IMR-90 (cell line): ENCODE measurements around the gene FNIP2.

ENCODE experiments used
- BHLHE40 ChIP-seq: fragments of 150-350 bp; IDR thresholded peaks from 2 replicates; pipeline ENCODE4 v1.6.1; 2016; ENCODE audit warnings: mild to moderate bottlenecking, low read depth, low read length
- CEBPB ChIP-seq: IDR thresholded peaks from 2 replicates; pipeline ENCODE4 v1.6.1; 2012; ENCODE audit warnings: low read depth, low read length, improper control_type of control experiment
- CTCF ChIP-seq: conservative IDR thresholded peaks from 2 replicates; pipeline ENCODE4 v1.5.1; 2012; ENCODE audit warnings: mild to moderate bottlenecking, low read depth, low read length, improper control_type of control experiment
- FOS ChIP-seq: fragments of 150-350 bp; IDR thresholded peaks from 2 replicates; pipeline ENCODE4 v1.6.1; 2016; ENCODE audit warnings: low read depth, low read length
- MAFK ChIP-seq: IDR thresholded peaks from 2 replicates; pipeline ENCODE4 v1.6.1; 2012; ENCODE audit warnings: low read depth, low read length, improper control_type of control experiment
- POLR2A ChIP-seq: IDR thresholded peaks from 2 replicates; pipeline ENCODE4 v1.6.1; 2012; ENCODE audit warnings: mild to moderate bottlenecking, low read depth, low read length
- RAD21 ChIP-seq: IDR thresholded peaks from 2 replicates; pipeline ENCODE4 v1.6.1; 2012; ENCODE audit warnings: low read length, improper control_type of control experiment
- RCOR1 ChIP-seq: IDR thresholded peaks from 2 replicates; pipeline ENCODE4 v1.6.1; 2012; ENCODE audit warnings: mild to moderate bottlenecking, low read length, improper control_type of control experiment; ENCODE audit not compliant: insufficient replicate concordance
- SMC3 ChIP-seq: fragments of 150-350 bp; IDR thresholded peaks from 2 replicates; pipeline ENCODE4 v1.6.1; 2016; ENCODE audit warnings: low read depth, mild to moderate bottlenecking, antibody characterized with exemption, low read length, moderate library complexity

GRCh38 chr4:158782551-158783360, 13.9 kb downstream of the FNIP2 start:
- TF ChIP-seq SMC3 (no peak), CTCF (no peak), POLR2A (no peak), RAD21 (no peak), RCOR1 (no peak), BHLHE40 (no peak), CEBPB (no peak), FOS (no peak), MAFK (no peak)
